Activated B cell treated with CpG ODN at 0.5 μM for 24 hours (primary cell): Measurements from ENCODE around the gene SMCO4. TPM values are rescaled to one million over a fixed set of nuclear protein-coding genes. Genes with fewer than 3 reads are reported as not detected.

Source experiments
- ATAC-seq: fragments of 200-7000 bp; cut with Tn5 transposase; one replicate; pipeline ENCODE4 v1.10.0; 2021; ENCODE audit warnings: low read depth, mild to moderate bottlenecking, moderate library complexity
- CTCF ChIA-PET: fragments of 350-600 bp; sonication (Branson Sonifier 250); formaldehyde crosslinking; loops from one replicate; lab custom pipeline; 2021; ENCODE audit warnings: antibody characterized with exemption; lab: Charles Lee
- POLR2A ChIA-PET: fragments of 350-600 bp; sonication (Branson Sonifier 250); formaldehyde crosslinking; loops from one replicate; lab custom pipeline; 2021; ENCODE audit warnings: antibody characterized with exemption; lab: Charles Lee
- DNase-seq: peaks from one replicate; pipeline ENCODE4 v3.0.0; 2022
- H3K27ac Mint-ChIP-seq: one replicate; pipeline ENCODE4 v1.8.0; 2020; ENCODE audit warnings: mixed read lengths
- H3K27me3 Mint-ChIP-seq: one replicate; pipeline ENCODE4 v1.8.0; 2021; ENCODE audit warnings: mixed read lengths
- H3K36me3 Mint-ChIP-seq: one replicate; pipeline ENCODE4 v1.8.0; 2021; ENCODE audit warnings: low read depth, mixed read lengths
- H3K4me1 Mint-ChIP-seq: one replicate; pipeline ENCODE4 v1.8.0; 2021; ENCODE audit warnings: mixed read lengths
- H3K4me3 Mint-ChIP-seq: one replicate; pipeline ENCODE4 v1.8.0; 2020; ENCODE audit warnings: mild to moderate bottlenecking, mixed read lengths
- H3K9me3 Mint-ChIP-seq: one replicate; pipeline ENCODE4 v1.8.0; 2020; ENCODE audit warnings: mixed read lengths
- intact Hi-C: fragments of 100-400 bp; cut with micrococcal nuclease; formaldehyde crosslinking; loops from one replicate; pipeline ENCODE4 v1.15.1; 2024
- total RNA-seq: library from RNA; stranded (reverse); gene quantifications from 2 replicates; pipeline ENCODE4 v1.2.3, GENCODE V29; 2022
- TF ChIP-seq, protein P1 (sequence below): fragments of 200-600 bp; IDR thresholded peaks from one replicate; pipeline ENCODE4 v1.8.0; 2022; ENCODE audit warnings: antibody characterized with exemption, mild to moderate bottlenecking

The SMCO4 gene
- total RNA-seq, 1 donor from 2014 or later = 4.6 TPM

DNA sequence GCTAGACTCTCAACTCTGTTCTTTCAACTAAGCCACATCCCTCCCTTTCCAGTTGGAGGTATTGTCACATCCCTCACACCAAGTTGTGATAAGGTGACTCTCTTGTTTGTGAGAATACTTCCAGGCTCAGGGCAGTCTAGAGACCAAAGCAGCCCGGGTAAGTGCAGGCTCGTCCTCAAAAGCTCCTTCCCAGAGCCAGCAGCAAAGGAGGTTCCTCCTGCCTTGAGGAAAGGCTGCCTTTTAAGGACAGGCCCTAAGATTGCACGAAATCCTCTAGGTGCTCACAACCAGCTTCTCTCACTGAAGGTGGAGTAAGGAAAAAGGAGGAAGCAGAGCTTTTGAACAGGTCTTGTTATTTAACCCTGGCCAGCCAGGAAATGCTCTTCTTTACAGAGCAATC is 53.4 kb downstream of the SMCO4 start:
- DNase-seq (no peak), ATAC-seq (no peak)
- H3K27me3 Mint-ChIP-seq = no peaks in the 10 kb centered on the region
- H3K4me1 Mint-ChIP-seq = no peaks in the 10 kb centered on the region
- TF ChIP-seq, protein P1, sequence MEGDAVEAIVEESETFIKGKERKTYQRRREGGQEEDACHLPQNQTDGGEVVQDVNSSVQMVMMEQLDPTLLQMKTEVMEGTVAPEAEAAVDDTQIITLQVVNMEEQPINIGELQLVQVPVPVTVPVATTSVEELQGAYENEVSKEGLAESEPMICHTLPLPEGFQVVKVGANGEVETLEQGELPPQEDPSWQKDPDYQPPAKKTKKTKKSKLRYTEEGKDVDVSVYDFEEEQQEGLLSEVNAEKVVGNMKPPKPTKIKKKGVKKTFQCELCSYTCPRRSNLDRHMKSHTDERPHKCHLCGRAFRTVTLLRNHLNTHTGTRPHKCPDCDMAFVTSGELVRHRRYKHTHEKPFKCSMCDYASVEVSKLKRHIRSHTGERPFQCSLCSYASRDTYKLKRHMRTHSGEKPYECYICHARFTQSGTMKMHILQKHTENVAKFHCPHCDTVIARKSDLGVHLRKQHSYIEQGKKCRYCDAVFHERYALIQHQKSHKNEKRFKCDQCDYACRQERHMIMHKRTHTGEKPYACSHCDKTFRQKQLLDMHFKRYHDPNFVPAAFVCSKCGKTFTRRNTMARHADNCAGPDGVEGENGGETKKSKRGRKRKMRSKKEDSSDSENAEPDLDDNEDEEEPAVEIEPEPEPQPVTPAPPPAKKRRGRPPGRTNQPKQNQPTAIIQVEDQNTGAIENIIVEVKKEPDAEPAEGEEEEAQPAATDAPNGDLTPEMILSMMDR = no peak
- no peaks in the 10 kb centered on the region for H3K9me3 Mint-ChIP-seq
- intact Hi-C loops = no loop called here
- ChIA-PET CTCF (no interaction called here), POLR2A (no interaction called here)
- H3K4me3 Mint-ChIP-seq = no peak overlapping the region
- H3K36me3 Mint-ChIP-seq = no peaks in the 10 kb centered on the region
- no peak overlapping the region for H3K27ac Mint-ChIP-seq

DNA sequence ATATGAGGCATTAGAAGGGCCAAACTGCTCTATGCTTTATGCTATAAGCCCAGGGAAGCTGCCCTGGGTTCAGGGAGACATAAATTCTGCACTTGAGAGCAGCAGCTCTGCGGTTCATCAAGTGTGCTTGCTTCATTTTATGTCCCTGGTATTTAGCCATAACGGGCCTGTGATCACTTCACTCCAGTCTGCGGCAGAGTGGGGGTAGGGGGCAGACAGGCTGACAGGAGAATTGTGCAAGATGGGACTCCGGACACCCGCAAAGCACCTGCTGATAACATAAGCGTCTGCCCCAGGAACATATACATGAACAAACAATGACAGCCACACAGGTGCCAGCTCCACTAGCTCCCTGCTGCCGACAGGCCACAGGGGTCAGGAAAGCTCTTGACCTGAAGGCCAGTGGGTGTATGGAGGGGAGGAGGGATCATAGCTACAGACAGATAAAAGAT is 56.1 kb downstream of the SMCO4 start:
- Mint-ChIP-seq H3K27ac (no peak overlapping the region), H3K36me3 (no peaks in the 10 kb centered on the region), H3K27me3 (no peaks in the 10 kb centered on the region), H3K4me1 (no peaks in the 10 kb centered on the region), H3K9me3 (no peaks in the 10 kb centered on the region), H3K4me3 (no peak overlapping the region)
- DNase-seq = no peak
- TF ChIP-seq, protein P1 = no peak
- ATAC-seq = no peak
- intact Hi-C loops = no loop called here
- CTCF ChIA-PET = no interaction called here
- POLR2A ChIA-PET = no interaction called here

DNA sequence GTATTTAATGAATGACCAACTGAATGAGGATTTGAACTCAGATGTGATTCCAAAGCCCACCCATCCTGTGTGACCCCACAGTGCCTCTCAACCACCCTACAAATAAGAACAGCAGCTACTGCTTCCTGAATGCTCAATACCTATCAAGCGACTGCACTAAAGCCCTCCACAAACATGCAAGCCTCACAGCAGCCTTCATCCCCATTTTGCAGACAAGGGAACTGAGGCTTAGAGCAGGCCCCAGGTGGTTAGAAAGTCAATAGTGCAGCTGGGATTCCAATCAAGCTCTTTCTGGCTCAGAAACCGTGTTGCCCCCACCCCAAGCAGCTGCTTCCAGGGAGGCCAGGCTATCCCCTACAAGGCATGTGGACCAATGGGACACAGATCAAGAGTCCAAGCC is 57.2 kb downstream of the SMCO4 start:
- no peak overlapping the region for H3K27ac Mint-ChIP-seq
- no peaks in the 10 kb centered on the region for H3K36me3 Mint-ChIP-seq
- CTCF ChIA-PET = no interaction called here
- H3K4me3 Mint-ChIP-seq = no peak overlapping the region
- H3K9me3 Mint-ChIP-seq = no peaks in the 10 kb centered on the region
- no peaks in the 10 kb centered on the region for H3K4me1 Mint-ChIP-seq
- POLR2A ChIA-PET = no interaction called here
- TF ChIP-seq, protein P1 = no peak
- H3K27me3 Mint-ChIP-seq = no peaks in the 10 kb centered on the region
- DNase-seq = no peak
- intact Hi-C loops = no loop called here
- no peak for ATAC-seq

DNA sequence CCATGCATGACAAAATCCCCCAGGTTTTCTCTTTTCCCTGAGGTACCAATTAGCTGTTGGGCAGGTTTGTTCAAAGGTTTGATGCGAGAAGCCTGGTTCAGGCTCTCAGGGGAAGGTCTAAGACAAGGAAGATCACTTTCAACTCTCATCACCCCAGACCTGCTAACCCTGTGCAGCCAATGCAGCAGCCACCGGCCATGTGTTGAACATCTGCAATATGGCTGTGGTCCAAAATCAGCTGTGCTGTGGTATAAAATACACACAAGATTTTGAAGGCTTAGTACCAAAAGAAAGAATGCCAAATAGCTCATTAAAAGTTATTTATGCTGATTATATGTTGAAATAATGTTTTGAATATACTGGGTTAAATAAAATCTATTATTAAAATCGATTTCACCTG is 58.5 kb downstream of the SMCO4 start:
- Mint-ChIP-seq H3K27me3 (no peaks in the 10 kb centered on the region), H3K4me3 (no peak overlapping the region), H3K36me3 (no peaks in the 10 kb centered on the region), H3K9me3 (no peaks in the 10 kb centered on the region), H3K27ac (no peak overlapping the region), H3K4me1 (no peaks in the 10 kb centered on the region)
- ATAC-seq = no peak
- intact Hi-C loops = no loop called here
- ChIA-PET POLR2A (no interaction called here), CTCF (no interaction called here)
- TF ChIP-seq, protein P1 = no peak
- DNase-seq = no peak

DNA sequence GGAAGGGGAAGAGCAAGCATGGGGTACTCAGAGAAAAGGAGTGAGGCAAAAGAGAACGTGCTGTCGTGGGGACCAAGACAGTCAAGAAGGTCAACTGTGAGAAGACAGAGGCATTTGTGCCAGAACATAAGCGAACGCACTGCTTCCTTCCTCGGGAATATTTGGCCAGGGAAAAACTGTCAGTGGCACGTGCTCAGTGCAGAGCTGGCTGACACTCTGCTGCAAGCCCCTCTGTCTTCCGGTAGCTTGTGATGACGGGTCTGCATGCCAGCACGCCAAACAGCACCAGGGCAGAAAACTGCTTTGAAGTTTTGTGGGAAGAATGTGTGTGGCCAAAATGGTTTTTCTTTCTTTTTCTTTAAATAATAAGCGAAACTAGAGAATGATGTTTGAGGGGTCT is 60.6 kb downstream of the SMCO4 start:
- POLR2A ChIA-PET = no interaction called here
- Mint-ChIP-seq H3K9me3 (no peaks in the 10 kb centered on the region), H3K4me1 (no peaks in the 10 kb centered on the region), H3K27me3 (no peaks in the 10 kb centered on the region), H3K4me3 (no peak overlapping the region), H3K36me3 (no peaks in the 10 kb centered on the region), H3K27ac (no peak overlapping the region)
- TF ChIP-seq, protein P1 = no peak
- ATAC-seq (no peak), DNase-seq (no peak)
- CTCF ChIA-PET = no interaction called here
- intact Hi-C loops = no loop called here
